T-helper 9 cell (primary cell): ENCODE measurements around the gene GRIN3B.
A peak's percentile ranks its signal among the peaks of the same experiment; 100 is the strongest.

Experiments
- DNase-seq: peaks from one replicate; pipeline ENCODE4 v3.0.0-alpha.2; 2020

Gene GRIN3B

DNA sequence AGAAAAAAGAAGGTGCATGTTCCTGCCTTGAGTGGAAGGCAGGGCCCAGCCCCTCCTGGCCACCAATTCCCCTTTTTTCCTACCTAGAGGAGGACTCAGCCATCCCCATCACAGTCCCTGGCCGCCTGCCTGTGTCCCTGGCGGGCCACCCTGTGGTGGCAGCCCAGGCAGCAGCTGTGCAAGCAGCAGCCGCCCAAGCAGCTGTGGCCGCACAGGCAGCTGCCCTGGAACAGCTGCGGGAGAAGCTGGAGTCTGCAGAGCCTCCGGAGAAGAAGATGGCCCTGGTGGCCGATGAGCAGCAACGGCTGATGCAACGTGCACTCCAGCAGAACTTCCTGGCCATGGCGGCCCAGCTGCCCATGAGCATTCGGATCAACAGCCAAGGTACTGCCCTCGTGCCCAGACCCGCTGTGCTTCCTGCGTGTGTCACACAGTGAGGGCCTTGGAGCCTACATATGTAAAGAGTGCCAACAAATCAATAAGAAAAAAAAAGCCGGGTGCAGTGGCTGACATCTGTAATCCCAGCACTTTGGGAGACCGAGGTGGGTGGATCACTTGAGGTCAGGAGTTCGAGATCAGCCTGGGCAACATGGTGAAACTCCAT is 33.6 kb upstream of the GRIN3B start:
- DNase-seq = no peak

GRCh38 chr19:970695-971094 is 29.5 kb upstream of the GRIN3B start:
- DNase-seq = no peak

- no peak for DNase-seq
Measured at GRCh38 chr19:971795-972194, 28.4 kb upstream of the GRIN3B start.

GRCh38 chr19:972281-972680 is 27.9 kb upstream of the GRIN3B start:
- no peak for DNase-seq

DNA sequence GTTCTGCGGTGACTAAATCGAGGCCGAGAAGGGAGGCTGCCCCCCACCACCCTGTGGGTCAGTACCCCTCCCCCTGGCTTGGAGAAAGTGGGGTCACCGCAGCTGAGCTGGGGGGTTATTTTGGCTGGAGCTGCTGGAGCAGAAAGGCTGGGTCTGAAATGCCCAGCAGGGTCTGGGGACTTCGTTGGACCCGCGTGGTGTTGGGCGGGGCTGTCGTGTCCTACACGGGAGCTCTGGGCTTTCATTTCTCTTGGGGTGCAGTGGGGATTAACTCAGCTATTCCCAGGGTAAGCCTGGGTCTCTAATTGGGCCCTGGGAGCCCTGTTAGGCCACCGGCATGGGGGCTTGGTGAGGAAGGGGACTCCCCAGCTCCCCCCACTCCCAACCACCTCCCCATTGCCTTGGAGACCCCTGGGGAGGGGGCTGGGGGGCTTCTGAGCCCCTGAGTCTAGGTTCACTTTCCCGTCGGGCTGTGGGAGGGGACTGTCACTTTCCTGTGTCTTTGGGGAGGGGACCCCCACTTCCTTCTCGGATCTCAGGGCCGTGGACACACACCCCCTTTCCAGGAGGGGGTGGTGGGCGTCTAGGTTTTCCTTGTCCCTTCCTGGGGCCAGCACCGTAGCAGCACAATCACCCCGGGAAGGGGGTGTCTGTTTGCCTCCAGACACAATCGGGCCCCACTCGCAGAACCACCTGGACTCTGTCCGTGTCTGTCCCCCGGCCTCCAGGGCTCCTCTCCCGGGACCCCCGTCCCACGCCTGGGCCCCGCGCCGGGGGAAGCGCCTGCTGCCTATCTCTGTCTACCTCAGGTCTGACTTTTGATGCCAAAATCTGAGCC is 26.3 kb upstream of the GRIN3B start:
- no peak for DNase-seq

DNA sequence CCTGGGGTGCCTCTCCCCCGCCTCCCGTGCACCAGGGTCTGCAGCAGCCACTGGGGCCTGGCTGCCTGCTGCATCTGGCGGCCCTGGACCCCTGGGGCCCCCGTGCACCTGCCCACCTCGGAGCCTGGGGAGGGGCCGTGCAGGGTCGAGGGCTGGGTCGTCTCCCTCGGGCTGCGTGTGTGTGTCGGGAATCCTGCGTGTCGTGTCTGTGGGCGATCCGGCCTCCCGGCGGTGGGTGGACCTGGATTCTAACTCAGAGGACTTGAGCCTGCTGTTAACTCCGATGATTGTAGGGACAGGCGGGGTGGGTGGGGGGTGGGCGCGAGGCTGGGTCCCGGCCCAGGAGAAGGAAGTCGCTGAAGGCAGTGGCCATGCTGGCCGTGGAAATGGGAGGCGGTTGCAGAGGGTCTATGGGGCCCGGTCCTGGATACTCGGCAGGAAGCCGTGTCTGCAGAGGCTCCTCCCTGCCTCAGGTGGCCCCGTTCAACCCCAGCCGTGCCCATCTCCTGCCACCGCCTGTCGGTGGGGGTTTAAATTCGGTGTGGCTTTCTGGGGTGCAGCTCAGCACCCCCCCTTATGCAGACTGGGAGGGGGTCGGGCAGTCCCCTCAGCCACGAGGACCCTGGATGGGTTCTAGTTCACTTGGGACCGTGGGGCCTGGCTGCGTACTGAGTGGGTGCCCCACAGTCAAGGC is 25.5 kb upstream of the GRIN3B start:
- DNase-seq = no peak

- no peak for DNase-seq
Measured at GRCh38 chr19:976476-976875, 23.7 kb upstream of the GRIN3B start.

DNA sequence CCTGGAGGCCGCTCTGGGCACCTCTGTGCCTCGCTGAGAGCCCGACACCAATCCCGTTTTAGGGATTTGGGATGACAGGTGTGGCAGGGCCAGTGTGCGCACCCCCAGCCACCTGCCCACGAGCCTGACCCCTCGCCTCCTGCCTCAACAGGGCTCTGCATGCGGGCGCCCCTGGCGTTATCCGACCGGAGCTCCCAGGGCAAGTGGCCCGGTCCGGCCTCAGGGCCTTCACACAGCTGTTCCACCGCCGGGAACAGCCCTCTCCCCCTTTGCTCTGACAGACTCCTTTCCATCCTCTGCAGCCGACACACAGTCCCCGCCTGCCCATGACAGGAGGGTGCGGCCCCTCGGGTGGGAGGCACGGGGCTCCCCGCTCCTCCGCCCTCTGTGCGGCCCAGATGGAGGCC is 23.2 kb upstream of the GRIN3B start:
- no peak for DNase-seq

GRCh38 chr19:979318-979741 is 20.9 kb upstream of the GRIN3B start:
- no peak for DNase-seq

- DNase-seq = no peak
Measured at GRCh38 chr19:980133-980998, 19.9 kb upstream of the GRIN3B start.

- peak; percentile 77 for DNase-seq
Measured at GRCh38 chr19:982567-983170, 17.6 kb upstream of the GRIN3B start.

- peak; percentile 83 for DNase-seq
Measured at GRCh38 chr19:984165-984967, 15.9 kb upstream of the GRIN3B start, which contains the start of gene WDR18. WDR18 (plus strand) TSS chr19:984345; CDS start chr19:984354, 9 bp downstream.

GRCh38 chr19:986083-986482 is 14.1 kb upstream of the GRIN3B start:
- no peak for DNase-seq

GRCh38 chr19:988081-988480 is 12.1 kb upstream of the GRIN3B start:
- DNase-seq = no peak

GRCh38 chr19:988510-988909 is 11.7 kb upstream of the GRIN3B start:
- no peak for DNase-seq

DNA sequence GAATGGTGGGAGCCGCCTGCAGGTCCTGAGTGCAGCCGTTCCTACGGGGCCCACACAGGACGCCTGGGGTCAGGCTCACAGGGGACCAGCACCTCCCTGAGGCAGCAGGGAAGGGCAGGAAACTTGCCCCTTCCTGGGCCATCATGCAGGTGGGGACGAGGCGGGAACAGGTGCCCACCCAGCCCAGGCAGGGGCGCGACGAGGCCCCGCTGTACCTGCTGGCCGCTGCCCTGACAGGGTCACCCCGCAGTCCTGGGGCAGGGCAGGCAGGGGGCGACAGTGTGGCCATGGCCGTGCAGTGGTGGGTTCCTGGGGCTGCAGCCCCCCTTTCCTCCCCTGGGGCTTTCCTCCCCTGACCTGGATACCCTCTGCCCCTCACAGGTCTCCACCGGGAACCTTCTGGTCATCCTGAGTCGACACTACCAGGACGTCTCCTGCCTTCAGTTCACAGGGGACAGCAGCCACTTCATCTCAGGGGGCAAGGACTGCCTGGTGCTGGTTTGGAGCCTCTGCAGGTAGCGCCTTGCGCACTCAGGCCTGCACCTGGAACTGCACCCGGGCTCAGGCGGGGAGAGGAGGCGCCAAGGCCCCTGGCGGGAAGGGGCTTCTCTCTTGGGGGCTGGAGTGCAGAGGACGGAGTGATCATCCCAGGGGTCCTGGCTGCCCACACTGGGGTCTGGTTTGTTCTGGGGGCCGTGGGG is 10.7 kb upstream of the GRIN3B start:
- DNase-seq = no peak

DNA sequence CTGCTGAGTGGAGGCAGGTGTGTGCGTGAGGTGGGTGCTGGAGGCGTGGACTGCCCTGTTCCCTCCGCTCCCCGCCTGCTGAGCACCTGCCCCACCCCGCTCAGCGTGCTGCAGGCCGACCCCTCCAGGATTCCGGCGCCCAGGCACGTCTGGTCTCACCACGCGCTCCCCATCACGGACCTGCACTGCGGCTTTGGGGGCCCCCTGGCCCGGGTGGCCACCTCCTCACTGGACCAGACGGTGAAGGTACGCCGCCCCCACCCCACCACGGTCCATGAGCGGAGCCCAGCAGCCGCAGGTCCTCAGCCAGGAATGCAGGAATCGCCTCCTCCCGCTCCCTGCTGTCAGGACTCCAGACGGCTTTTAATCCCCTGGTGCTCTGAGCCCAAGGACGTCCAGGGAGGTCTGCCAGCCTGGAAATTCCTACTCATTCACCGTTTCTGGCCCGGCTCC is 10.1 kb upstream of the GRIN3B start:
- DNase-seq = no peak

DNA sequence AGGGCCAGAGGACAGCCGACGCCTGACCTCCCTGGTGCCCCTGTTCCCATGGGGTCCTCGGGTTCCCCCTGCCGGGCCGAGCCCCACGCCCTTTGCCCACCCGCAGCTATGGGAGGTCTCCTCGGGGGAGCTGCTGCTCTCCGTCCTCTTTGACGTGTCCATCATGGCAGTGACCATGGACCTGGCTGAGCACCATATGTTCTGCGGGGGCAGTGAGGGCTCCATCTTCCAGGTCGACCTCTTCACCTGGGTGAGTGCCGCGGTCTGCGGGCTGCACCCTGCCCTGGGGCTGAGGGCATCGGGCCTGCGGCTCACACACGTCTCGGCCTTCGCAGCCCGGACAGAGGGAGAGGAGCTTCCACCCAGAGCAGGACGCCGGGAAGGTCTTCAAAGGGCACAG is 9.5 kb upstream of the GRIN3B start:
- no peak for DNase-seq

GRCh38 chr19:991174-991931 is 8.9 kb upstream of the GRIN3B start:
- peak; percentile 66 for DNase-seq
